DOHH2 (cell line): Measurements from ENCODE around the gene SMPDL3A.

Experiments used
- H3F3A ChIP-seq: fragments of 200-600 bp; sonication (generic), shearing (Covaris generic); 2 replicates; pipeline ENCODE4 v1.6.0; 2016; ENCODE audit warnings: antibody characterized with exemption, mild to moderate bottlenecking; ENCODE audit not compliant: control insufficient read depth, insufficient read depth
- H3K27ac ChIP-seq: fragments of 200-600 bp; sonication (generic); 2 replicates; pipeline ENCODE4 v1.5.1; 2014; ENCODE audit warnings: low read depth, mild to moderate bottlenecking, low read length, moderate library complexity
- H3K27me3 ChIP-seq: fragments of 200-600 bp; sonication (generic); 2 replicates; pipeline ENCODE4 v1.6.1; 2014; ENCODE audit warnings: mild to moderate bottlenecking, low read length, mixed read lengths; ENCODE audit not compliant: control insufficient read depth
- H3K36me3 ChIP-seq: fragments of 200-600 bp; sonication (generic); 2 replicates; pipeline ENCODE4 v1.6.1; 2014; ENCODE audit warnings: mild to moderate bottlenecking, low read length, moderate library complexity, mixed read lengths; ENCODE audit not compliant: control insufficient read depth
- H3K4me1 ChIP-seq: fragments of 200-600 bp; sonication (generic); 2 replicates; pipeline ENCODE4 v1.6.1; 2014; ENCODE audit warnings: mild to moderate bottlenecking, low read length, mixed read lengths; ENCODE audit not compliant: control insufficient read depth
- H3K4me2 ChIP-seq: fragments of 200-600 bp; sonication (generic); 2 replicates; pipeline ENCODE4 v1.6.0; 2014; ENCODE audit warnings: mild to moderate bottlenecking, low read length, moderate library complexity
- H3K4me3 ChIP-seq: fragments of 200-600 bp; sonication (generic); 2 replicates; pipeline ENCODE4 v1.5.1; 2014; ENCODE audit warnings: mild to moderate bottlenecking, low read length, mixed read lengths
- H3K79me2 ChIP-seq: fragments of 200-600 bp; sonication (generic); 2 replicates; pipeline ENCODE4 v1.6.1; 2014; ENCODE audit warnings: mild to moderate bottlenecking, low read length, mixed read lengths; ENCODE audit not compliant: control insufficient read depth
- H3K9me2 ChIP-seq: fragments of 200-600 bp; sonication (generic); replicated peaks from 2 replicates; pipeline ENCODE4 v1.6.1; 2014; ENCODE audit warnings: mild to moderate bottlenecking, low read length, mixed read lengths; ENCODE audit not compliant: control insufficient read depth
- H3K9me3 ChIP-seq: fragments of 200-600 bp; sonication (generic); 2 replicates; pipeline ENCODE4 v1.6.1; 2014; ENCODE audit warnings: antibody characterized with exemption, low read length, mixed read lengths; ENCODE audit not compliant: control insufficient read depth, insufficient read depth
- H4K20me1 ChIP-seq: fragments of 200-600 bp; sonication (generic); 2 replicates; pipeline ENCODE4 v1.6.0; 2014; ENCODE audit warnings: low read depth, mild to moderate bottlenecking, antibody characterized with exemption, low read length, moderate library complexity; ENCODE audit not compliant: control insufficient read depth, insufficient read depth
- CTCF ChIP-seq: fragments of 200-600 bp; sonication (generic); IDR thresholded peaks from one replicate; pipeline ENCODE4 v1.5.1; 2014; ENCODE audit warnings: antibody characterized with exemption, mild to moderate bottlenecking, low read depth, low read length; ENCODE audit not compliant: poor library complexity, severe bottlenecking
- EZH2phosphoT487 ChIP-seq: fragments of 200-600 bp; sonication (generic); IDR thresholded peaks from 2 replicates; pipeline ENCODE4 v1.6.1; 2017; ENCODE audit warnings: borderline replicate concordance, mild to moderate bottlenecking, antibody characterized with exemption, low read length, moderate library complexity, mixed read lengths

SMPDL3A gene

GRCh38 chr6:122818866-122819265 is 29.8 kb downstream of the SMPDL3A start:
- Histone ChIP-seq H3K36me3 (no peaks in the 10 kb centered on the region), H3K27me3 (peaks cover 9% of the 10 kb centered on the region), H3K4me2 (no peak overlapping the region), H3K4me1 (no peaks in the 10 kb centered on the region), H3K27ac (no peak overlapping the region), H3K79me2 (no peaks in the 10 kb centered on the region), H3K4me3 (no peak overlapping the region), H3K9me3 (no peaks in the 10 kb centered on the region), H3F3A (no peaks in the 10 kb centered on the region), H3K9me2 (no peaks in the 10 kb centered on the region), H4K20me1 (no peaks in the 10 kb centered on the region)
- TF ChIP-seq EZH2phosphoT487 (no peak), CTCF (no peak)

GRCh38 chr6:122821095-122821494 is 32.0 kb downstream of the SMPDL3A start:
- Histone ChIP-seq H3K27ac (no peak overlapping the region), H4K20me1 (no peaks in the 10 kb centered on the region), H3K4me2 (no peak overlapping the region), H3K4me1 (no peaks in the 10 kb centered on the region), H3K9me3 (no peaks in the 10 kb centered on the region), H3K9me2 (no peaks in the 10 kb centered on the region), H3K4me3 (no peak overlapping the region), H3F3A (no peaks in the 10 kb centered on the region), H3K79me2 (no peaks in the 10 kb centered on the region), H3K36me3 (no peaks in the 10 kb centered on the region), H3K27me3 (peaks cover 9% of the 10 kb centered on the region)
- TF ChIP-seq CTCF (no peak), EZH2phosphoT487 (no peak)

- Histone ChIP-seq H4K20me1 (no peaks in the 10 kb centered on the region), H3K79me2 (no peaks in the 10 kb centered on the region), H3K9me2 (no peaks in the 10 kb centered on the region), H3K27me3 (peaks cover 9% of the 10 kb centered on the region), H3K27ac (no peak overlapping the region), H3K4me2 (no peak overlapping the region), H3K36me3 (no peaks in the 10 kb centered on the region), H3K4me3 (no peak overlapping the region), H3F3A (no peaks in the 10 kb centered on the region), H3K9me3 (no peaks in the 10 kb centered on the region), H3K4me1 (no peaks in the 10 kb centered on the region)
- TF ChIP-seq CTCF (no peak), EZH2phosphoT487 (no peak)
These were observed 36.1 kb downstream of the SMPDL3A start for GRCh38 chr6:122825163-122825562.

- Histone ChIP-seq H3K9me2 (no peaks in the 10 kb centered on the region), H3K9me3 (no peaks in the 10 kb centered on the region), H3K27ac (no peak overlapping the region), H3K4me3 (no peak overlapping the region), H3K4me2 (no peak overlapping the region), H3K79me2 (no peaks in the 10 kb centered on the region), H3K27me3 (no peaks in the 10 kb centered on the region), H3K4me1 (no peaks in the 10 kb centered on the region), H4K20me1 (no peaks in the 10 kb centered on the region), H3F3A (no peaks in the 10 kb centered on the region), H3K36me3 (no peaks in the 10 kb centered on the region)
- TF ChIP-seq CTCF (no peak), EZH2phosphoT487 (no peak)
These were observed 40.4 kb downstream of the SMPDL3A start for GRCh38 chr6:122829456-122829855.
